Activated CD8-positive, alpha-beta memory T cell treated with anti-CD3 and anti-CD28 coated beads for 36 hours (primary cell): ENCODE results near the gene ZMAT2. TPM values are rescaled to one million over a fixed set of nuclear protein-coding genes. Genes with fewer than 3 reads are reported as not detected.
"Not testable (repeated sequence)": the region's sequence is repeated elsewhere in the genome, so short reads cannot be mapped to it uniquely, and the experiment has no call there.

ENCODE experiments used
- CTCF ChIA-PET: fragments of 350-600 bp; sonication (Branson Sonifier 250); formaldehyde crosslinking; loops from one replicate; lab custom pipeline; 2021; ENCODE audit warnings: antibody characterized with exemption; lab: Charles Lee
- POLR2A ChIA-PET: fragments of 350-600 bp; sonication (Branson Sonifier 250); formaldehyde crosslinking; loops from one replicate; lab custom pipeline; 2021; ENCODE audit warnings: antibody characterized with exemption; lab: Charles Lee
- total RNA-seq, 2 experiments: library from RNA; stranded (reverse); gene quantifications; one replicate each; pipeline ENCODE4 v1.2.3, GENCODE V29; 2021

The ZMAT2 gene
- total RNA-seq, 2 experiments from 2014 or later, result 69.5 to 73.0 TPM

DNA sequence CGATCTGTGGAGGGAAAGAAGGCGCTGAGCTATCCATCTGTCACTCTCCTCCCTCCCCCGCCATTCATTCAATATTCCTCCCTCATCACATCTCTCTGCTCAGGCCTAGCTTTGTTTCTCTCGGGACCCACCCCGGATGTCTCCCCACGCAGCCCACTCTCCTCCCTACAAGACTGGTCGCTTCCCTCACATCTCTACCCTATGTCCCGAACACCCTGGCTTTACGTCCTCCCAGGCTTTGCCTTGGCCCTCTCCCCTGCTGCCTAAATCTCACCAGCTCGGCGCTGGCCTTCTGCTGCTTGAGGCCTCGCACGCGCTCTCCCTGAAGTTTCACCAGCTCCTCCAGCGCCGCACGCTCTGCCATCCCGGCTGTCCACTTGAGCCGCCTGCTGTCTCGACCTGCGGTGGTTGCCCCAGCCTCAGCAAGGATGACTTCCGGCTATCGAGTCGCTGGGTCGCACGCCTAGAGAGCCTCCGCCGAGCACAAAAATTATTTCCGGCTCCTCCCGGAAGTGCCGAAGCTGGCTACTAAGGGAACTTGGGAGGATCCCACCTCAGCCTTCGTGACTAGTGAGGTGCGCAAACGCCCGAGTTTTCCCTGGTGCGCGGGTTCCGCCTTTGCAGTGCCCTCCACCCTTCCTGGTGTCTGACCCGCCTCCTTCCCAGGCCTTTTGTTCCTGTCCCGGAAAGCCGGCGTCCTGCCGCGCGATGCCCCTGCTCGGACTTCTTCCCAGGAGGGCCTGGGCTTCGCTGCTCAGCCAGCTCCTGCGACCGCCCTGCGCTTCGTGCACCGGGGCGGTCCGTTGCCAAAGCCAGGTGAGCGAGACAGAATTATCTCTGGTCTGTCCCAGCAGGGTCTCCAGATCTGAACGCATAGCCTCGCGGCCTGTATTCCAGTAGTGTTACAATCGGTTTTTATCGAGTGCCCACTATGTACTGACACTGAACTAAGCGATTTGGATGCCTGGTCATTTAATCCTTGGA is 9.0 kb upstream of the ZMAT2 start, which contains the start of the genes HARS1 and HARS2:
TSS of gene HARS1 (minus strand) at position 430 of the 984 bp plus-strand sequence. CDS start at position 364, 66 bp downstream.
TSS of gene HARS2 (plus strand) at position 515 of the 984 bp plus-strand sequence. CDS start at position 709, 194 bp downstream.
- POLR2A ChIA-PET, result interaction anchor here (0.6 to 1.9 kb wide), 11 partner anchors 9 to 295 kb away, joined by 3 to 13 read pairs (median 4); partner anchors contain the start of genes APBB3, IK, NDUFA2 and SLC35A4
- CTCF ChIA-PET, result interaction anchor here (1.3 kb wide), 1 partner anchor 59 kb away, joined by 3 read pairs; no protein-coding TSS in a partner anchor

DNA sequence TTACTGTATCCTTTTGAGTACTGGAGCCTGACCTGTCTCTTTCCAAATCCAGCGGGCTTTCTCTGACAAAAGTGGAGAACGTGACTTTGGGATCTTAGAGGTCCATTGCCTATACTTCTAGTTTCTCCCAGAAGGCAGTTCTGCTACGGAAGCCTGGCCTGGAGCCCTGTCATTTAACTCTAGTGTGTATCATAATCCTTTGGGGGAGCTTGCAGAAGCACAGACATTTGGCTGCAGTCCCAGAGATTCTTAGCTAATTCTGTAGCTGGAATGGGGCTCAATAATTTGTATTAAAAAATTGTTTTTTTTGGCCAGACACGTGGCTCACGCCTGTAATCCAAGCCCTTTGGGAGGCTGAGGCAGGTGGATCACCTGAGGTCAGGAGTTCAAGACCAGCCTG is 6.0 kb upstream of the ZMAT2 start:
- CTCF ChIA-PET, result no interaction called here
- POLR2A ChIA-PET, result no interaction called here

DNA sequence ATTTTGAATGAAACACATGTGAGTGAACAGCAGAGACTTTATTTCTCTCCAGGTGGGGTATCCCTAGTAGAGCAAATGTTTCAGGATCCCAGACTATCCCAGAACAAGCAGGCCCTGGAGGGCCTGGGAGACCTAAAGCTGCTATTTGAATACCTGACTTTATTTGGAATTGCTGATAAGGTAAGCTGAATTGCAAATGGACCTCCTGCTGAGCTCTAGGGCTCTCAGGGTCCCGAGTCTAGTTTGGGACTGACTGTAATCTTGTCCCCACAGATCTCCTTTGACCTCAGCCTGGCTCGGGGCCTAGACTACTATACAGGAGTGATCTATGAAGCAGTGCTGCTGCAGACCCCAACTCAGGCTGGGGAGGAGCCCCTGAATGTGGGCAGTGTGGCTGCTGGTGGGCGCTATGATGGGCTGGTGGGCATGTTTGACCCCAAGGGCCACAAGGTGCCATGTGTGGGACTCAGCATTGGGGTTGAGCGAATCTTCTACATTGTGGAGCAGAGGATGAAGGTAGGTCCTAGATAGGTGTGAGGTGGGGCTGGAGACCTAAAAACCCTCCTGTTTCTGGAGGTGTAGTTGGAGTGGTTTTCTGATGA is 3.3 kb upstream of the ZMAT2 start:
- ChIA-PET POLR2A (no interaction called here), CTCF (interaction anchor here (0.6 to 1.1 kb wide), 2 partner anchors 14 to 322 kb away, joined by 3 read pairs; no protein-coding TSS in a partner anchor)

DNA sequence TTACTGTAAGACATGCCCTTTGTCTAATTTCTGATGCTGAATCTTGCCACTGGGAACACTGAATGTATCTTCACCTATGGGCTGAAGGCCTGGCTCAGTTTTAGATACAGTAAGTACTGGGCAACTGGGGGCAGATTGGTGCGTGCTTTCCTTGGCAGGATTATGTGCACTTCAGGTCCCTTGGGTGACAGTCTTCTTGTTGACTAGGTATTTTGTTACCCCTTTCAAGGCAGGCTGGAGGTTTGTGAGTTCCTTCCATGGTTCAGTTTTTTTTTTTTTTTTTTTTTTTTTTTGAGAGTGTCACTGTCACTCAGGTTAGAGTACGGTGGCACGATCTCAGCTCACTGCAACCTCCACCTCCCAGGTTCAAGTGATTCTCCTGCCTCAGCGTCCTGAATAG is 7.6 kb downstream of the ZMAT2 start:
- ChIA-PET POLR2A (no interaction called here), CTCF (no interaction called here)

DNA sequence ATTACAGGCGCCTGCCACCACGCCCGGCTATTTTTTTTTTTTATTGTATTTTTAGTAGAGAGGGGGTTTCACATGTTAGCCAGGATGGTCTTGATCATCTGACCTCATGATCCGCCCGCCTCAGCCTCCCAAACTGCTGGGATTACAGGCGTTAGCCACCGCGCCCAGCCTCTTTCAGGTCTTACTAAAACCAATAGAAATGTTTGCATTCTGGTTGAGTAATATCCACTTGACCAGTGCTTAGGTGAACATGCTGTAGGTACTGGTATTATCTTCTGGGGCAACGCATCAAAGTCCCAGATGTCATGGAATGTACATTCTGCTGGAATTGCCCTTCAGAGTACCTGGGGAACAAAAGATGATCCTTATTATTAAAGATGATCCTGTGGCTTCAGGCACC is 8.5 kb downstream of the ZMAT2 start:
- CTCF ChIA-PET, POLR2A ChIA-PET: not testable (repeated sequence)

DNA sequence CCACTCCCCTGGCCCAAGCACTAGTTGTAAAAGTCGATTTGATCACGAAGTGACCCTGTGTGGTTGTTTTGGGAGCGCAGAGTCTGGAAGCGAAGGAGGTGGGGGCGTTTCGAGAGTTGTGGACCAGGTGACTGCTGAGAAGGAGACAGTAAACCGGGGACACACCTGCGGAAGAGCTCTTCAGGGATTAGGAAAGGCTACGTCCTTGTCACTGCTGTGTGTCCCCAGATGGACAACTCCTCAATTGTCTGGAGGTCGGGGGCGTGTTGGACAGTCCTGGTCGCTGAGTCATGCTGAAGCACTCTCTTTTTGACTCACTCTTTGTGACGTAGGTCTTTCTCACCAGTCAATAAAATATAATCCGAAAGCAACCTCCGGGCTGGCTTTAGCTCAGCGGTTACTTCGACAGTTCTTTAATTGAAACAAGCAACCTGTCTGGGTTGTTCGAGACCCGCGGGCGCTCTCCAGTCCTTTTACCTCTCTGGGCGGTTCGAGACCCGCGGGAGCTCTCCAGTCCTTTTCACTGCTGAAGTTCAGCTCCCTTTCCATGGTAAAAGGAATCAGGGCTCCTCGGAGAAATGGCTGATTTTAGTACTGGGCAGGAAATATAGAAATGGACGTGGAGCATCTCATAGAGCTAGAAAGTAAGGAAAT is 10.8 kb downstream of the ZMAT2 start:
- CTCF ChIA-PET, result interaction anchor here (0.6 to 1.9 kb wide), 9 partner anchors 9 to 881 kb away, joined by 3 to 7 read pairs (median 3); no protein-coding TSS in a partner anchor
- POLR2A ChIA-PET, result interaction anchor here (0.9 to 2.5 kb wide), 3 partner anchors 11 to 20 kb away, joined by 5 to 10 read pairs (median 7); partner anchors contain the start of genes HARS1, HARS2 and ZMAT2

DNA sequence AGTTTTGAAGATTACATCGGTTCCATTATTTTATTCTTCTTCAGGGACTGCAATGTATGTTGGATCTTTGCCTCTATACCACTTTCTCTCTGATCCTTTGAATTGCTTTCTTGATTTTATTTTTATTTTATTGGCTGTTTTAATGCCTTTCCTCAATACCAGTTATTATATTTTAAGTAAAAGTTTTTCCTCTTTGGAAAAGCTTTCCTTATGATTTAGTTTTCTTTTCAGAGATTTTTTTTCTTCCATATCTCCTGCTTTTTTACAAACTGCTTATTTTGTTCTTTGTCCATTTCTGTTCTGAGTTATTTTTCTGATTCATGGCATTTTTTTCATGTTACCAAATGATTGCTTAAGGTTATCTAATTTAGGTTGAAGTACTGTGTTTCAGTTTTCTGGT is 11.5 kb downstream of the ZMAT2 start:
- ChIA-PET CTCF (interaction anchor here (0.8 to 1.9 kb wide), 5 partner anchors 8 to 880 kb away, joined by 3 to 7 read pairs (median 4); no protein-coding TSS in a partner anchor), POLR2A (interaction anchor here (0.6 to 2.5 kb wide), 3 partner anchors 11 to 375 kb away, joined by 4 to 10 read pairs (median 5); partner anchors contain the start of genes HARS1, HARS2 and ZMAT2)

DNA sequence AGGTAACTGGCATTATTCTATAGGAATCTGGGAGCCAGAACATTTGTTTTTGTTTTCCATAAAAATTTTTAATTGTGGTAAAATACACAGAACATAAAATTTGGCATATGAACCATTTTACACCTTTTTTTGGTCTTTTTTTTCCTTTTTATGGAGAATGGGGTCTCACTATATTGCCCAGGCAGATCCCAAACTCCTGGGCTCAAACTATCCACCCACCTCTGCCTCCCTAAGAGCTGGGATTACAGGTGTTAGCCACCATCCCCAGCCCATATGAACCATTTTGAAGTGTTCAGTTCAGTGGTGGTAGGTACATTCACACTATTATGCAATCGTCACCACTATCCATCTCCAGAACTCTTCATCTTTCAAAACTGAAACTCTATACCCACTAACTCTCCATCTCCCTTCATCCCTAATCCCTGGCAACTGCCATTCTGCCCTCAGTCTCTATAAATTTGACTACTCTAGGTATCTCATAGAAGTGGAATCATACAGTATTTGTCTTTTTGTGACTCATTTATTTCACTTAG is 13.4 kb downstream of the ZMAT2 start:
- CTCF ChIA-PET, result no interaction called here
- POLR2A ChIA-PET, result interaction anchor here (0.7 kb wide), 1 partner anchor 12 kb away, joined by 9 read pairs; no protein-coding TSS in a partner anchor

DNA sequence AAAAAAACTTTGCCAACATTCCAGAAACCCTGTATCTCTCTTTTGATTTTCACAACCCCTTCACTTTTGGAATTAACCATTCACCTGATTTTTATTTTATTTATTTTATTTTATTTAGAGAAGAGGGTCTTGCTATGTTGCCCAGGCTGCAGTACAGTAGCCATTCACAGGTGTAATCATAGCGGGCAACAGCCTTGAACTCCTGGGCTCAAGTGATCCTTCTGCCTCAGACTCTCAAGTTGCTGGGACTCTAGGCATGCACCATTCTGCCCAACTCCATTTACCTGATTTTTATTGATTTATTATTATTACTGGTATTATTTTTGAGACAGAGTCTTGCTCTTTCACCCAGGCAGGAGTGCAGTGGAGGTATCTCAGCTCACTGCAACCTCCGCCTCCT is 16.0 kb downstream of the ZMAT2 start:
- CTCF ChIA-PET, result not testable (repeated sequence)

DNA sequence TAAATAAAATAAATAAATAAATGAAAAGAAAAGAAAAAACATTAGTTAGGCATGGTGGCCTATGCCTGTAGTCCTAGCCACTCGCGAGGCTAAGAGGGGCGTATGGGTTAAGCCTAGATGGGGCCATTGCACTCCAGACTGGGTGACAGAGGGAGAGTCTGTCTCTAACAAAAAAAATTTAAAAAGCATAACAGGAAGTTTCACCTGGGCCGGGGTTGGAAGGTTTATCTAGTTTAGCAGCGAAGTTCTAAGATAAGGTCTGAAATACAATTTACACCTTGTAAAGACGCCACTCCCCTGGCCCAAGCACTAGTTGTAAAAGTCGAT is 18.0 kb downstream of the ZMAT2 start:
- CTCF ChIA-PET, result interaction anchor here (0.7 kb wide), 1 partner anchor 366 kb away, joined by 3 read pairs; no protein-coding TSS in a partner anchor
- POLR2A ChIA-PET, result no interaction called here

More for the DNA sequence above, 16.0 kb downstream of the ZMAT2 start:
- POLR2A ChIA-PET, result not testable (repeated sequence)

DNA sequence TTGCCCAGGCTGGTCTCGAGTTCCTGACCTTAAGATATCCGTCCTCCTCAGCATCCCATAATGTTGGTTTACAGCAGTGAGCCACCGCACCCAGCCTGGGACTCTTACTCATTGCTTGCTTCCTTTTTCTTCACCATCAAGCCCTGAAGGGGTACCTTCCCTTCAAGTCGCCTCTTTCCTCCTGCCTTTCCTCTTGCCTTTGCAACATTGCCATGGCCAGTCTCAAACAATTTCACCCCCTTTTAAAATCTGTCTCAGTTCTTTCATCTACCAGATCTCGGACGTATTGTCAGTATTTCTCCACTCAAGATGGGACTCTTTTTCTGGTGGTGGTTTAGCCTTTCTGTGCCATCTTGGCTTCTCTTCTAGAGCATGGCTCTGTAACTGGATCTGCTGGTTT is 20.5 kb downstream of the ZMAT2 start:
- CTCF ChIA-PET, result interaction anchor here (1.2 to 1.3 kb wide), 2 partner anchors 10 to 476 kb away, joined by 4 to 6 read pairs; no protein-coding TSS in a partner anchor
- POLR2A ChIA-PET, result not testable (repeated sequence)

DNA sequence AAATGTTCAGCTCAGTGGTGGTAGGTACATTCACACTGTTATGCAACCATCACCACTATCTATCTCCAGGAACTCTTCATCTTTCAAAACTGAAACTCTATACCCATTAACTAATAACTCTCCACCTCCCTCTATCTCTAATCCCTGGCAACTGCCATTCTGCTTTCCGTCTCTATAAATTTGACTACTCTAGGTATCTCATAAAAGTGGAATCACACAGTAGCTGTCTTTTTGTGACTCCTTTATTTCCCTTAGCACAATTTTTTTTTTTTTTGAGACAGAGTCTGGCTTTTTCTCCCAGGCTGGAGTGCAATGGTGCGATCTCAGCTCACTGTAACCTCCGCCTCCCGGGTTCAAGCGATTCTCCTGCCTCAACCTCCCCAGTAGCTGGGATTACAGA is 21.1 kb downstream of the ZMAT2 start:
- CTCF ChIA-PET, POLR2A ChIA-PET: not testable (repeated sequence)

DNA sequence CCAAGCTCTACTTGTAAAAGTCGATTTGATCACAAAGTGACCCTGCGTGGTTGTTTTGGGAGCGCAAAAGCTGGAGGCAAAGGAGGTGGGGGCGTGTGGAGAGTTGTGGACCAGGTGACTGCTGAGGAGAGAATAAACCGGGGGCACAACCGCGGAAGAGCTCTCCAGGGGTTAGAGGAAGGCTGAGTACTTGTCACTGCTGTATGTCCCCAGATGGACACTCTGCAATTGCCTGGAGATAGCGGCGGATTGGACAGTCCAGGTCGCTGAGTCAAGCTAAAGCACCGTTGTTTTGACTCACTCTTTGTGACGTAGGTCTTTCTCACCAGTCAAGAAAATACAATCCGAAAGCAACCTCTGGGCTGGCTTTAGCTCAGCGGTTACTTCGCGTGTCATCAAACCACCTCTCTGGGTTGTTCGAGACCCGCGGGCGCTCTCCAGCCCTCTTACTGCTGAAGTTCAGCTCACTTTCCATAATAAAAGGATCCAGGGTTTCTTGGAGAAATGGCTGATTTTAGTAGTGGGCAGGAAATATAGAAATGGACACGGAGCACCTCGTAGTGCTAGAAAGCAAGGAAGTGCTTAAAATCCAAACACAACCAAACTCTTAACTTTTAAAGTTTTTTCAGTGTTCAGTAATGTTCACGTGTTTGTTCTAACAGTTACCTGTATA is 25.7 kb downstream of the ZMAT2 start:
- CTCF ChIA-PET, result interaction anchor here (0.6 kb wide), 1 partner anchor 833 kb away, joined by 5 read pairs; no protein-coding TSS in a partner anchor
- POLR2A ChIA-PET, result interaction anchor here (0.6 to 1.2 kb wide), 2 partner anchors 12 to 15 kb away, joined by 7 to 9 read pairs; no protein-coding TSS in a partner anchor

DNA sequence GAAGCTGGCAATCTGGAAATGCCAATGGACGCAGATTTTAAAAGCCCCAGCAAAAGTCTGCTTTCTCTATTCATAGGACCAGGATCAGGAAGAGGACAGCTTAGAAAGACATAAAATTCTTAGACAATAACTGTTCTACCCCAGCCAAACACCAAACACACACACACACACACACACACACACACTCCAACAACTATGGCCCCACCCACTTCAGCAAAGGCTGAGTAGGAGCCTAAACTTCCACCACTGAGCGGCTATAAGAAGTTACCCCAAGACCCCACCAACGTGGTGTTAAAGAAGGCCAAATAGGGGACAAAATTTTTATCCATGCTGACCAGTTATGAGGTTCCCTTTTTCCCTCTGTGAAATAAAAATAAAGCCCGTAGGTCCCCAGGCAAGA is 32.9 kb downstream of the ZMAT2 start:
- ChIA-PET CTCF (no interaction called here), POLR2A (no interaction called here)

DNA sequence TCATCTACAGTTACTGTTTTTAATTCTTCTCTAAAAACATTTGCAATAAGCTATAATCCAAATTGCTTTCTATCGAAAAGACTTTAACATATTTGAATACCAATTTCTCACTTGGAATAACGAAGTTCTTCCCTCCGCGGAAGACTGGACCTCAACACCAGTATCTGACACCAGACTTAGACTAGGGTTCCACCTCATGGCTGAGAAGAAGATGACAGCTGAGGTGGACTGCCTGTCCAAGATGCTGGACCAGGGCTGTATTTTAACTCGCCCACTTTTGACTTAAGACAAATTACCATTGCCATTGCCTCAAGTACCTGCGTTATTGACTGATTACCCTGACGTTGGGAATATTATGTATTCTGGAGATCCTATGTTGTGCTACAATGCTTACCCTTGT is 34.1 kb downstream of the ZMAT2 start:
- POLR2A ChIA-PET, result no interaction called here
- CTCF ChIA-PET, result no interaction called here

DNA sequence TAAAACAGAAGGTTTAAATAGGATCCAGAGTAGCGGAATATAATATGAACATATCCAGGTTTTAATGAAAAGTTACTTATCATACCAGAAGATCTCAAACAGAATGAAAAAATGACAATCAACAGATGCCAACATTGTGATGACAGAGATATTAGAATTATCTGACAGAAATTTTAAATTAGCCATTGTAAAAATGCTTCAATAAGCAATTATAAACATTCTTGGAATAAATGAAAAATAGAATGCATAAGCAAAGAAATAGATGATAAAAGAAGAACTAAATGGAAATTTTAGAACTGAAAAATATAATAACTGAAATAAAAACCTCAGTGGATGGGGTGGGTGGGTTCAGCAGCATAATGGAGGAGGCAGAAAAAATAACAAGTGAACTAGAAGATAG is 37.2 kb downstream of the ZMAT2 start:
- CTCF ChIA-PET, result no interaction called here
- POLR2A ChIA-PET, result no interaction called here

DNA sequence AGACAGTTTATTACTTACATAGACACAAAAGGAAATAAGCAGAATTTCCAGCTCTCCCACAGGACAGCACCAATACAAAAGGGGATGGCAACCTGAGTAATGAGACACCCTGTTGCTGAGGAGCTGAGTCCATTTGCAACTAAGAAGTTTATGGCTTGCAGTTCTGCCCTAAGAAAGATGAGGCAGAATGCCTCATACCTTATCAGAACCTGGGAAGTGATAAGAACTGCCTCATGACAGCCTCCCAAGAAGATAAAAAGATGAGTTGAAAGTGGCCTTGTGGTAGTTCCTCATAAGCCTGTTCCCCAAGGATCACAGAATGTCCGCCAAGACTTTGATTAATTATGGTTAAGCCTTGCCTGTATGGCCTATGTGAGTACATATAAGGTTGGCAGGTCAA is 41.7 kb downstream of the ZMAT2 start:
- CTCF ChIA-PET, result no interaction called here
- POLR2A ChIA-PET, result interaction anchor here (0.6 kb wide), 1 partner anchor 15 kb away, joined by 3 read pairs; no protein-coding TSS in a partner anchor

DNA sequence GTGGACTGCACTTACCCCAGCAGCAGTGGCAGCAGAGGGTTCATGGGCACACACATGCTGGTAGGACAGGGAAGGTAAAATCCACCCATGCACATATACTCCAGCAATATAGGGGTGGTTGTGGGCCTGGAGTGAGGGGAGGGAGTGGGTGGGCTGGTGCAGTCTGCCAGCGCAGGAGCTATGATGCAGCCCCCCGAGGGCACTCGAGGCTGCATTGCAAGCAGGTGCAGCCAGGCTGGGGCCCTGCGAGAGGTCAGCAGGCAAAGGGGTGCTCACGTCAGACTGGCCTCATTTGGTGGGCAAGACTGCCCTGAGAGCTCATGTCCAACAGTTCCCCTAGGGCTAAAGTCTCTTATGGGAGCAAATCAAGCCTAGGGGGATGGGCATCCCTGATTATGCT is 53.3 kb downstream of the ZMAT2 start:
- CTCF ChIA-PET, result no interaction called here
- POLR2A ChIA-PET, result no interaction called here
